Epithelial cell of esophagus (primary cell): ENCODE data around the gene WDR54.
"Not testable (repeated sequence)": the region's sequence is repeated elsewhere in the genome, so short reads cannot be mapped to it uniquely, and the experiment has no call there.

ENCODE experiments used
- DNase-seq: peaks from one replicate; pipeline ENCODE4 v3.0.0; 2010; ENCODE audit warnings: low read depth
- H3K4me3 ChIP-seq: 2 replicates; pipeline ENCODE4 v1.5.1; 2011; ENCODE audit warnings: mild to moderate bottlenecking, low read length, control low read depth
- CTCF ChIP-seq: IDR thresholded peaks from 2 replicates; pipeline ENCODE4 v1.5.1; 2011; ENCODE audit warnings: low read depth, mild to moderate bottlenecking, low read length, control low read depth, inconsistent platforms; ENCODE audit not compliant: insufficient read depth; ENCODE audit errors: missing control alignments

Gene WDR54

GRCh38 chr2:74462786-74463105 lies 41.2 kb downstream of the WDR54 start:
- no peak for DNase-seq
- TF ChIP-seq CTCF: no peak
- H3K4me3 ChIP-seq: no peak overlapping the region

- no peak for TF ChIP-seq CTCF
- DNase-seq: no peak
Measured at GRCh38 chr2:74464406-74464805, 42.9 kb downstream of the WDR54 start.

DNA sequence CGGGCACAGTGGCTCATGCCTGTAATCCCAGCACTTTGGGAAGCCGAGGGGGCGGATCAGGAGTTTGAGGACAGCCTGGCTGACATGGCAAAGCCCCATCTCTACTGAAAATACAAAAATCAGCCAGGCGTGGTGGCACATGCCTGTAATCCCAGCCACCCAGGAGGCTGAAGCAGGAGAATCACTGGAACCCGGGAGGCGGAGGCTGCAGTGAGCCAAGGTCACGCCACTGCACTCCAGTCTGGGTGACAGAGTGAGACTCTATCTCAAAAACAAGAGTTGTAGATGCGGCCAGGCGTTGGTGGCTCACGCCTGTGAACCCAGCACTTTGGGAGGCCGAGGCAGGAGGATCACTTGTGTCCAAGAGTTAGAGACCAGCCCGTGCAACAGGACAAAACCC lies 49.2 kb downstream of the WDR54 start:
- H3K4me3 ChIP-seq, DNase-seq: not testable (repeated sequence)

More at GRCh38 chr2:74464406-74464805, 42.9 kb downstream of the WDR54 start:
- H3K4me3 ChIP-seq: peak overlapping the region; percentile 72

- no peak for TF ChIP-seq CTCF
- H3K4me3 ChIP-seq: peak overlapping the region; percentile 75
- DNase-seq: no peak
Measured at GRCh38 chr2:74471332-74472065, 50.0 kb downstream of the WDR54 start.

DNA sequence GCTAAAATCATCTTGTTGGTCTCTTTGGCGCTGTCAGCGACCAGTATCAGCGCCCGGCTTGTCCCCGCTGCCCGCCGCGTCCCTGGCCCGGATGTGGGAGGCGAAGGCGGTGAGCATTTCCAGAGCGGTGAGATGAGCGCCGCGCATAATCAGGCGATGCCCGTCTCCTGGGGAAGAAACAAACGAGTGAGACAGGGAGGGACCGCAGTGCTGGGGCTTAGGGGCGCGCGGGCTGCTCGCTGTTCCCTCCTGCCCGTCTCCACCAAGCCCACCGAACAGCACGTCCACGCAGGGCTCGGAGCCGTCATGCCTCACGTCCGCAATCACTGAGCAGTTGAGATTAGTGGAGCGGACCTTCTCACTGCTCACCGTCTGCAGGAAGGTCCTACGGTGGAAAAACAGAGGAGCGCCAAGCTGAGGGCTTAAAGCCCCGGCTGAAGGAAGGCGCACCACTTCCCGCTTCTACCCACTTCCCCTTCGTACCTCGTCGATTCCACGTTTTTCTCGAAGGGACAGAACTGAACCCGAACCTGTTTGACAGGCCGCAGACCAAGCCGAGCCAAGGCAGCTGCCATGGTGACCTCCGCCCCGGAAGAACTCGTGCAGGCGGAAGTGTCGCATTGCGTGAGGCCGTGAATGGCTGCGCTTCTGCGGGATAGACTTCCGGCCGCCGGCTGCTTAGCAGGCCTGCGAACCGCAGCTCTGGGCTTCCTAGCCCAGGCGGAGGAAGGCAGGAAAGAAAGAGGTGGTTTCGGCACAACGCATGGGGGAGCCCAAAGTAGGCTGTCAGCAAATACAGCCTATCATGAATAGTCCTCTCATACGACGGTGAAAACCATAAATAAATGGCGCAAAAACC lies 50.8 kb downstream of the WDR54 start, which contains the start of gene MRPL53:
Gene MRPL53, minus strand, starts transcription at position 595 of the 859 bp plus-strand sequence. Its CDS starts 20 bp downstream, at position 575.
- DNase-seq: peak; percentile 95

GRCh38 chr2:74472945-74473258 lies 51.4 kb downstream of the WDR54 start:
- DNase-seq: no peak
- no peak for TF ChIP-seq CTCF

More for the DNA sequence above, 50.8 kb downstream of the WDR54 start, which contains the start of gene MRPL53:
- H3K4me3 ChIP-seq: peak within 1 kb of the TSS; percentile 75
- no peak for TF ChIP-seq CTCF

GRCh38 chr2:74474481-74474880 lies 53.0 kb downstream of the WDR54 start:
- no peak for TF ChIP-seq CTCF
- DNase-seq: no peak
- no peak overlapping the region for H3K4me3 ChIP-seq

More at GRCh38 chr2:74472945-74473258, 51.4 kb downstream of the WDR54 start:
- H3K4me3 ChIP-seq: peak overlapping the region; percentile 75
